Measurements from ENCODE around the gene PNMA1.

PNMA1 gene

GRCh38 chr14:73663548-73664212, 50.5 kb downstream of the PNMA1 start:
- no peak for DNase-seq (ENCODE audit: low read depth)

- DNase-seq (ENCODE audit: low read depth) = peak; percentile 91
Measured at GRCh38 chr14:73662487-73662943, 51.7 kb downstream of the PNMA1 start.

- no peak for DNase-seq (ENCODE audit: low read depth)
Measured at GRCh38 chr14:73661872-73662271, 52.3 kb downstream of the PNMA1 start.

Data from HS-27A (cell line).